Measurements from ENCODE around the gene SLC39A8. TPM values are rescaled to one million over a fixed set of nuclear protein-coding genes. Genes with fewer than 3 reads are reported as not detected.

SLC39A8 gene
- total RNA-seq, 4 donors from 2014 or later = 15.0 to 24.1 (median 20.2) TPM

DNA sequence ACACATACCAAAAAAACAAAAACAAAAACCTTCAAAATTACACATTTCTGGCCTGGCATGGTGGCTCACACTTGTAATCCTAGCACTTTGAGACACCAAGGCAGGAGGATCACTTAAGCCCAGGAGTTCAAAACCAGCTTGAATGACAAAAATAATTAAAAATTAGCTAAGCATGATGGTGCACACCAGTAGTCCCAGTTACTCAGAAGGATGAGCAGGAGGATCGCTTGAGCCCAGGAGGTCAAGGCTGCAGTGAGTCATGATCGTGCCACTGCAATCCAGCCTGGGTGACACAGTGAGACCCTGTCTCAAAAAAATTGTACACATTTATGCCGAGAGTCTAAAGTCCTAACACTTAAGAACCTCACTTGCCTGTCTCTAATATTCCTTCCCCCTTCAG, 18.3 kb downstream of the SLC39A8 start:
- no peak overlapping the region for H3K27ac ChIP-seq
- no peak overlapping the region for H3K4me3 ChIP-seq
- no peaks in the 10 kb centered on the region for H3K27me3 ChIP-seq
- no peaks in the 10 kb centered on the region for H3K36me3 ChIP-seq
- no peaks in the 10 kb centered on the region for H3K9me3 ChIP-seq
- no peak for DNase-seq (ENCODE audit: low spot score in 2 of 2)
- TF ChIP-seq POLR2A (IDR thresholded peaks at IDR 0.05) = no peak
- TF ChIP-seq POLR2AphosphoS5 (IDR thresholded peaks at IDR 0.05) = no peak
- TF ChIP-seq EP300 (IDR thresholded peaks at IDR 0.05) = no peak
- no peak for TF ChIP-seq CTCF (IDR thresholded peaks at IDR 0.05)
- 87% methylated on average over 3 of the region's 3 CpGs for WGBS
- no peaks in the 10 kb centered on the region for H3K4me1 ChIP-seq

DNA sequence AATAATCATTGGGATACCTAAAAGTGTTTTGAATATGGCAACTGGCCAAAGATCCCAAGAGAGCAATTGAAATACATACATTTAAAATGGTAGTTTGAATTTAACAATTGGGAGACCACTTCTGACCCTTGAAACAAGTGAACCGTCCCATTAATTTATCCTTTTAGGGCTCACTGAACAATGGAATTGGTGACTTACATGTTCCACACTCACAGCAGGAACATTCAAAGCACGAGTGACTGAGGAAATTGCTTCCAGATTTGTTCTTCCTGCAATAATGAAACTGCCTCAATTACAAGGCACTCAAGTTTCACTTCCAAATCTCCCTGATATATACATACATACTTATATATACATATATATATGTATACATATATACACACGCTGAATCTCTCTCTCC, 20.6 kb downstream of the SLC39A8 start:
- no peak for DNase-seq (ENCODE audit: low spot score in 2 of 2)
- WGBS = 46% methylated on average over 3 of the region's 3 CpGs

DNA sequence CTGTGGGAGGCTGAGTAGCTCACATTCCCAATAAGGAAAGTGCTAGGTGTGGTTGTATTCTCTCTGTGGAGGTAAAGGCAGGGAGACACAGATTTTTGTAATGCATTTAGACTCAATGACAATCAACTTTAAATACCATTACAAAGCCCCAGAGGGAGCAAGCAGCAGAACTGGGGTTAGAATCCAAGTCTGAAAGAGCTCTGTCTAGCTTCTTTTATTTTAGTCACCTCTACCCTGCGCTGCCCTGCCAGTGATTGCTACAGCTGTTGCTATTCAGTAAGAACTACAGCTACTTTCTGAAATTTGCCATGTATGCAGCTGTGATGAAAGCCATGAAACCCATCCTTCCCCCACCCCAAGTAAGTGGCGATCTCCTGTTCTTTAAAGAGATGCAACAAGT, 22.5 kb downstream of the SLC39A8 start:
- Histone ChIP-seq H3K9me3 (no peaks in the 10 kb centered on the region), H3K4me1 (peaks cover 4% of the 10 kb centered on the region), H3K27ac (no peak overlapping the region), H3K27me3 (no peaks in the 10 kb centered on the region), H3K36me3 (no peaks in the 10 kb centered on the region), H3K4me3 (no peak overlapping the region)
- no peak for DNase-seq (ENCODE audit: low spot score in 2 of 2)
- WGBS = 91% methylated on average over 2 of the region's 2 CpGs
- TF ChIP-seq POLR2AphosphoS5 (IDR thresholded peaks at IDR 0.05) (no peak), CTCF (IDR thresholded peaks at IDR 0.05) (no peak), POLR2A (IDR thresholded peaks at IDR 0.05) (no peak), EP300 (IDR thresholded peaks at IDR 0.05) (no peak)

More for the DNA sequence above, 20.6 kb downstream of the SLC39A8 start:
- H3K4me1 ChIP-seq = no peaks in the 10 kb centered on the region
- no peaks in the 10 kb centered on the region for H3K27me3 ChIP-seq
- TF ChIP-seq POLR2A (IDR thresholded peaks at IDR 0.05) = no peak
- no peak for TF ChIP-seq CTCF (IDR thresholded peaks at IDR 0.05)
- no peak for TF ChIP-seq EP300 (IDR thresholded peaks at IDR 0.05)
- no peak for TF ChIP-seq POLR2AphosphoS5 (IDR thresholded peaks at IDR 0.05)
- H3K27ac ChIP-seq = no peak overlapping the region
- no peaks in the 10 kb centered on the region for H3K36me3 ChIP-seq
- H3K4me3 ChIP-seq = no peak overlapping the region
- H3K9me3 ChIP-seq = no peaks in the 10 kb centered on the region

- no peaks in the 10 kb centered on the region for H3K36me3 ChIP-seq
- no peak overlapping the region for H3K4me3 ChIP-seq
- no peak for DNase-seq (ENCODE audit: low spot score in 2 of 2)
- H3K4me1 ChIP-seq = peaks cover 4% of the 10 kb centered on the region
- no peak for TF ChIP-seq POLR2AphosphoS5 (IDR thresholded peaks at IDR 0.05)
- no peak for TF ChIP-seq CTCF (IDR thresholded peaks at IDR 0.05)
- no peak for TF ChIP-seq POLR2A (IDR thresholded peaks at IDR 0.05)
- TF ChIP-seq EP300 (IDR thresholded peaks at IDR 0.05) = no peak
- WGBS = 86% methylated on average over 11 of the region's 11 CpGs
- H3K27ac ChIP-seq = no peak overlapping the region
- no peaks in the 10 kb centered on the region for H3K27me3 ChIP-seq
- H3K9me3 ChIP-seq = no peaks in the 10 kb centered on the region
Measured at GRCh38 chr4:102321260-102321995, 23.9 kb downstream of the SLC39A8 start.

GRCh38 chr4:102319594-102319993, 25.7 kb downstream of the SLC39A8 start:
- Histone ChIP-seq H3K4me3 (no peak overlapping the region), H3K27me3 (no peaks in the 10 kb centered on the region), H3K4me1 (peaks cover 4% of the 10 kb centered on the region), H3K27ac (peak overlapping the region; percentile 17), H3K36me3 (no peaks in the 10 kb centered on the region), H3K9me3 (no peaks in the 10 kb centered on the region)
- DNase-seq (ENCODE audit: low spot score in 2 of 2) = no peak
- TF ChIP-seq CTCF (IDR thresholded peaks at IDR 0.05) = no peak
- TF ChIP-seq EP300 (IDR thresholded peaks at IDR 0.05) = no peak
- no peak for TF ChIP-seq POLR2AphosphoS5 (IDR thresholded peaks at IDR 0.05)
- no peak for TF ChIP-seq POLR2A (IDR thresholded peaks at IDR 0.05)
- WGBS = 69% methylated on average over 3 of the region's 3 CpGs

All from suprapubic skin (tissue), 4 donors.